ENCODE results near the gene GPT2. TPM values are rescaled to one million over a fixed set of nuclear protein-coding genes. Genes with fewer than 3 reads are reported as not detected.

GPT2 gene
- total RNA-seq, 1 experiment from 2014 or later = 68.8 TPM

DNA sequence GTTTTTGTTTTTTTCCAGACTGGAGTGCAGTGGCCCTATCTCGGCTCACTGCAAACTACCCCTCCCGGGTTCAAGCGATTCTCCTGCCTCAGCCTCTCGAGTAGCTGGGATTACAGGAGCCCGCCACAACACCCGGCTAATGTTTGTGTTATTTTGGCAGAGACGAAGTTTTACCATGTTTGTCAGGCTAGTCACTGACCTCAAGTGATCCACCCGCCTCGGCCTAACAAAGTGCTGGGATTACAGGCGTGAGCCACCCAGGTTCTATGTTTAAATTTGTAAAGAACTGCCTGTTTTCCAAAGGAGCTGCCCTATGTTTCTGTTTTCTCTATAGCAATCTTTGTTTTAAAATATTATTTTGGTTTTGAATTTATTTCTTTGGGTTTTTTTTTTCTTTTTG is 39.4 kb upstream of the GPT2 start:
- H3K56ac ChIP-seq (ENCODE audit: insufficient read length, low read depth, low read length) = no peak overlapping the region
- no peak overlapping the region for H3K9ac ChIP-seq (ENCODE audit: extremely low read depth, insufficient read length, low read length)
- no peak overlapping the region for H2BK5ac ChIP-seq (ENCODE audit: insufficient read length, low read length)
- no peak overlapping the region for H2BK12ac ChIP-seq (ENCODE audit: insufficient read length, low read depth, low read length)
- Mint-ChIP-seq H3K9me3 (peaks cover 13 to 14% of the 10 kb centered on the region in 2 experiments), H3K27ac (no peak overlapping the region), H3K4me1 (peaks cover 8 to 9% of the 10 kb centered on the region in 2 experiments), H3K36me3 (ENCODE audit: insufficient read depth in 1 of 3, low read depth in 3 of 3) (peaks cover 0 to 11% (median 3%) of the 10 kb centered on the region in 3 experiments; a peak in 3 of 7 replicates), H3K4me3 (no peak overlapping the region), H3K27me3 (ENCODE audit: low read depth) (no peaks in the 10 kb centered on the region)
- no peaks in the 10 kb centered on the region for H3K27me3 ChIP-seq (ENCODE audit: insufficient read depth, low read length)
- no peak overlapping the region for H2BK120ac ChIP-seq (ENCODE audit: low read depth, low read length, poor library complexity, severe bottlenecking)
- no peak overlapping the region for H2BK15ac ChIP-seq (ENCODE audit: low read depth, low read length)
- no peak overlapping the region for H3K4ac ChIP-seq (ENCODE audit: low read depth, low read length)
- H3K4me1 ChIP-seq (ENCODE audit: insufficient read depth, low read length) = no peaks in the 10 kb centered on the region
- no peak overlapping the region for H2AFZ ChIP-seq (ENCODE audit: low read length)
- H3K27ac ChIP-seq (ENCODE audit: insufficient read length, low read depth, low read length) = no peak overlapping the region
- H3K23me2 ChIP-seq (ENCODE audit: insufficient read length, low read depth, low read length, poor library complexity, severe bottlenecking) = no peaks in the 10 kb centered on the region
- no peak for DNase-seq
- no peak overlapping the region for H3K4me2 ChIP-seq (ENCODE audit: insufficient read depth, insufficient read length, low read length)
- H3K14ac ChIP-seq (ENCODE audit: insufficient read depth, low read length) = no peak overlapping the region
- no peak overlapping the region for H3T11ph ChIP-seq (ENCODE audit: low read length)
- H4K20me1 ChIP-seq (ENCODE audit: control insufficient read depth, insufficient read depth, insufficient read length) = no peaks in the 10 kb centered on the region
- no peak overlapping the region for H3K23ac ChIP-seq (ENCODE audit: insufficient read length, low read depth, low read length)
- H4K5ac ChIP-seq (ENCODE audit: insufficient read length, low read depth, low read length) = no peak overlapping the region
- no peaks in the 10 kb centered on the region for H3K79me2 ChIP-seq (ENCODE audit: insufficient read depth, low read length)
- no CpG with 5 or more reads among the region's 10 CpGs for WGBS (ENCODE audit: extremely low coverage, insufficient read length, low lambda C conversion rate)
- H3K79me1 ChIP-seq (ENCODE audit: insufficient read depth, low read depth, low read length, poor library complexity, severe bottlenecking) = no peaks in the 10 kb centered on the region
- no peak overlapping the region for H2BK20ac ChIP-seq (ENCODE audit: low read depth, low read length, poor library complexity, severe bottlenecking)
- no peak overlapping the region for H2AK5ac ChIP-seq (ENCODE audit: insufficient read length, low read length)
- no peak overlapping the region for H4K8ac ChIP-seq (replicated peaks; ENCODE audit: insufficient read length, low read depth, low read length)
- TF ChIP-seq, protein P1, sequence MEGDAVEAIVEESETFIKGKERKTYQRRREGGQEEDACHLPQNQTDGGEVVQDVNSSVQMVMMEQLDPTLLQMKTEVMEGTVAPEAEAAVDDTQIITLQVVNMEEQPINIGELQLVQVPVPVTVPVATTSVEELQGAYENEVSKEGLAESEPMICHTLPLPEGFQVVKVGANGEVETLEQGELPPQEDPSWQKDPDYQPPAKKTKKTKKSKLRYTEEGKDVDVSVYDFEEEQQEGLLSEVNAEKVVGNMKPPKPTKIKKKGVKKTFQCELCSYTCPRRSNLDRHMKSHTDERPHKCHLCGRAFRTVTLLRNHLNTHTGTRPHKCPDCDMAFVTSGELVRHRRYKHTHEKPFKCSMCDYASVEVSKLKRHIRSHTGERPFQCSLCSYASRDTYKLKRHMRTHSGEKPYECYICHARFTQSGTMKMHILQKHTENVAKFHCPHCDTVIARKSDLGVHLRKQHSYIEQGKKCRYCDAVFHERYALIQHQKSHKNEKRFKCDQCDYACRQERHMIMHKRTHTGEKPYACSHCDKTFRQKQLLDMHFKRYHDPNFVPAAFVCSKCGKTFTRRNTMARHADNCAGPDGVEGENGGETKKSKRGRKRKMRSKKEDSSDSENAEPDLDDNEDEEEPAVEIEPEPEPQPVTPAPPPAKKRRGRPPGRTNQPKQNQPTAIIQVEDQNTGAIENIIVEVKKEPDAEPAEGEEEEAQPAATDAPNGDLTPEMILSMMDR (conservative IDR thresholded peaks at IDR 0.05) = no peak
- H4K91ac ChIP-seq (ENCODE audit: insufficient read length, low read depth, low read length) = no peak overlapping the region
- no peak overlapping the region for H3K18ac ChIP-seq (ENCODE audit: insufficient read length, low read depth, low read length)
- H3K9me3 ChIP-seq (ENCODE audit: control insufficient read depth, low read depth, low read length) = no peaks in the 10 kb centered on the region
